ENCODE measurements around the gene POLR2E.

POLR2E gene

DNA sequence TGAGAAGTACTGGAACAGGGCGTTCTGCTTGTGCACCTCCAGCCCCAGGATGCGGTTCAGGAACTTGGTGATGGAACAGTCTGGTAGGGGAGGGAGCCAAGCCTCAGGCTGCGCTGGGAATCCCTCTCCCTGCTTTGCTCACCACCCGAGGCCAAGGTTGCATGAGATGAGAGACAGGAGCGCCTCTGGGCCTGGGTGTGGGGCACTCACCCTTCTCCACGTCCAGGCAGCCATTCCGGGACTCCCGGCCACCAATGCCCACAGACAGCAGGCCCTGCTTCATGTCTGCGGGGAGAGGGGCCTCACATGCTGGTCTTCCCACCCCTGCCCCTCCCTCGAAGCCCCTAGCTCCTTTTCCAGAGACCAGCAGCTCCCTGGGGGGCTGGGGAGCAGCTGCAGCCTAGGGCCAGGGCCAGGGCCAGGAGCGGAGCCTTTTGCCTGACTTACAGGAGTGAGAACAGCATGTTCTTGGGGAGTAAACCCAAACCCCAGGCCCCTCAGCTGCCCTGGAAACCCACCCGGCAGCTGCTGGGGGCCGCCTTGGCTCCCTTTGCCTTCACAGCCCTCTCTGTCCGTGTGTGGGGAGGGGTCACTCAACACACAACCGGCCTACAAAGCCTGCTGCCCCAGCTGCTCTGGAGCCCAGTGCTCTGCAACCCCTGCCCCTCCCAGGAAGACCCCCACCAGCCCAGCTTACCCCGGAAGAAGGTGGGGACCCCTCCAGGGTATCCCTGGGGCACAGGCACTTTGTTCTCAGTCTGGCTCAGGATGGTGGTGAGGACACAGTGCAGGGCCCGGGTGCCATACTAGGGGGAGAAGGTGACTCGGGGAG lies 15.8 kb upstream of the POLR2E start:
- no peak for DNase-seq (ENCODE audit: extremely low read depth, low read depth)
- TF ChIP-seq, protein P1, sequence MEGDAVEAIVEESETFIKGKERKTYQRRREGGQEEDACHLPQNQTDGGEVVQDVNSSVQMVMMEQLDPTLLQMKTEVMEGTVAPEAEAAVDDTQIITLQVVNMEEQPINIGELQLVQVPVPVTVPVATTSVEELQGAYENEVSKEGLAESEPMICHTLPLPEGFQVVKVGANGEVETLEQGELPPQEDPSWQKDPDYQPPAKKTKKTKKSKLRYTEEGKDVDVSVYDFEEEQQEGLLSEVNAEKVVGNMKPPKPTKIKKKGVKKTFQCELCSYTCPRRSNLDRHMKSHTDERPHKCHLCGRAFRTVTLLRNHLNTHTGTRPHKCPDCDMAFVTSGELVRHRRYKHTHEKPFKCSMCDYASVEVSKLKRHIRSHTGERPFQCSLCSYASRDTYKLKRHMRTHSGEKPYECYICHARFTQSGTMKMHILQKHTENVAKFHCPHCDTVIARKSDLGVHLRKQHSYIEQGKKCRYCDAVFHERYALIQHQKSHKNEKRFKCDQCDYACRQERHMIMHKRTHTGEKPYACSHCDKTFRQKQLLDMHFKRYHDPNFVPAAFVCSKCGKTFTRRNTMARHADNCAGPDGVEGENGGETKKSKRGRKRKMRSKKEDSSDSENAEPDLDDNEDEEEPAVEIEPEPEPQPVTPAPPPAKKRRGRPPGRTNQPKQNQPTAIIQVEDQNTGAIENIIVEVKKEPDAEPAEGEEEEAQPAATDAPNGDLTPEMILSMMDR (IDR thresholded peaks at IDR 0.05; ENCODE audit: low read depth, low read length, missing control alignments), result no peak
- no peak overlapping the region for H3K4me3 ChIP-seq (replicated peaks; ENCODE audit: low read depth, low read length)

DNA sequence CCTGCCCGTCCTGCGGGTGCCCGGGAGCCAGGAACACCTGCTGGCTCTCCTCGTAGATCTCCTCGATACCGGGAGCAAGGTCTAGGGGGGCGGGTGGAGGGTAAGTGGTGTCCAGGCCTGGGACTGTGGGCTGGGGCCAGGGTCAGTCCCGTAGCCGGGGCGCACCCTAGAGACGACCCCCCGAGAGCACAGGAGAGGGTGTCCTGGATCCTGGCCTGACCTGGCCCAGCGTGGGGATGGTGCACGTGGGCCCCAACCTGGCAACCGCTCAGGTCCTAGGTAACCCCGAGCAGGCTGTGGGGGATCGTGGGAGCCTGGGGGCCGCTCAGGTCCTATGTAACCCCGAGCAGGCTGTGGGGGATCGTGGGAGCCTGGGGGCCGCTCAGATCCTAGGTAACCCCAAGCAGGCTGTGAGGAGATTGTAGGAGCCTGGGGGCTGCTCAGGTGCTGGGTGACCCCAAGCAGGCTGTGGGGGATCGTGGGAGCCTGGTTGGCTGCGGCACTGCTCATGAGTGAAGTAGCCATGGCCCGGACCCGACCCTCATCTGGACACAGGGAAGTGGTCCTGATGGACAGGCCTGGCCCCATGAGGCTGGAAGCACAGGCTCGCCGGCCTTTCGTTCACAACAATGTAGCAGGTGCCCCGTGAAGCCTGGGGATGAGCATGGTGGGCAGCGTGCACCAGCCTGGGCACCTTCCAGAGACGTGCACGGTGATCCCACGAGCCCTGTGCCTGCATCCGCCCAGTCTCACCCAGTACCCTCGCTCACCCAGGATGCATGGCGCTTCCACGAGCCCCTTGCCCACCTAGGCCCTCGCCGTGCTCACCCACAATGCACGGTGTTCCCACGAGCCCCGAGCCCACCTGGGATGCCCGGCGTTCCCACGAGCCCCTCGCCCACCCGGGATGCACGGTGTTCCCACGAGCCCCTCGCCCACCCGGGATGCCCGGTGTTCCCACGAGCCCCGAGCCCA lies 14.8 kb upstream of the POLR2E start:
- no peak overlapping the region for H3K4me3 ChIP-seq (replicated peaks; ENCODE audit: low read depth, low read length)
- DNase-seq (ENCODE audit: extremely low read depth, low read depth), result no peak
- TF ChIP-seq, protein P1 (IDR thresholded peaks at IDR 0.05; ENCODE audit: low read depth, low read length, missing control alignments), result no peak

DNA sequence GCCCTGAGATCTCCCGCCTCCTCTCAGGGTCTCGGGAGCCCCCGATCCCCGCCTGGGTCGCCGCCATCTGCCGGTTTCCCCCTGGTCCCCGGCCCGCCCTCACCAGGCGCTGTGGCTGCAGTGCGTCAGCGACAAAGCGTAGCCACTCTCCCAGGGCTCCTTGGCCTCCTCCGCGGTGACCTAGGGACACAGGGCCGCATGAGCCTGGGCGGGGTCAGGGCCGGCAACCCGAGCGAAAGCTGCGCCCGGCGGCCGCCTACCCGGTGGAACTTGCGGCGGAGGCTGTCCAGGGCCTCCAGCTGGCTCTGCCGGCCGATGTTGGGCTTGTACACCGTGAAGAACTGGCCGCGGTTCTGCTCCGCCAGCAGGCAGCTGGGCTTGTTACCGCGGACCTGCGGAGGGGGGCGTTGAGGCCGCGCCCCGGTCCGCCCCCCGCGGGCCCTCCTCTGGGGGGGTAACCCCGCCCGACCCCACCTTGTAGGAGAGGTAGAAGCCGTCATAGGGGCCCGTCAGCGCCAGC lies 13.9 kb upstream of the POLR2E start:
- TF ChIP-seq, protein P1 (IDR thresholded peaks at IDR 0.05; ENCODE audit: low read depth, low read length, missing control alignments), result no peak
- DNase-seq (ENCODE audit: extremely low read depth, low read depth), result no peak
- H3K4me3 ChIP-seq (replicated peaks; ENCODE audit: low read depth, low read length), result no peak overlapping the region

DNA sequence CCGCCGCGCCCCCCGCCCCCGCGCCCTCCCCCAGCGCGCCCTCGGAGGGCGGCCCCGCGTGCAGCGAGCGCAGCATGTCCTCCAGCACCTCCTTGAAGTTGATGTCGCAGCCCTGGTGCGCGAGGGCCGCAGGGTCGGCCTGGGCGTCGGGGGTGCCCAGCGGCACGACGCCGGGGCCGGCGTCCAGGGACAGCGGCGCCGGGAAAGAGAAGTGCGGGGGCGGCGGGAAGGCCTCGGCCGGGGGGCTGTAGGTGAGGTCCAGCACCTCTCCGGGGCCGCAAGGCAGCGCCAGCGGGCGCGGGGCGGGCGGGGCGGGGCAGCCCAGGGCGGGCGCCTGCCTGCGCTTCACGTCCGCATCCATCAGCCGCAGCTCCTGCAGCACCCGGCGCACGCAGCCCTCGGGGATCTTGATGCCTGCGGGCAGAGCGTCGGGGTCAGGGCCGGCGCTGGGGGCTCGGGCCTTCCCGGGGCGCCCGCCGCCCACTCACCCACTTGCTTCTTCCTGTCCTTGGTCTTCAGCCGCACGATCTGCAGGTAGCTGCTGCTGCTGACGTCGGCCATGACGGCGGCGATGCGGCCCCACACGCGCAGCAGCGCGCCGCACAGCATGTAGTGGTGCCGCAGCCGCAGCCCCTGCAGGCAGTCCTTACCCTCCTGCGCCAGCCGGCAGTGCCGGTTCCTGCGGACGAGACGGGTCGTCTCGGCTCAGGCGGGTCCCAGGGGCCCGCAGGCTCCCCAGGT lies 13.3 kb upstream of the POLR2E start:
- TF ChIP-seq, protein P1 (IDR thresholded peaks at IDR 0.05; ENCODE audit: low read depth, low read length, missing control alignments), result no peak
- H3K4me3 ChIP-seq (replicated peaks; ENCODE audit: low read depth, low read length), result no peak overlapping the region
- no peak for DNase-seq (ENCODE audit: extremely low read depth, low read depth)

DNA sequence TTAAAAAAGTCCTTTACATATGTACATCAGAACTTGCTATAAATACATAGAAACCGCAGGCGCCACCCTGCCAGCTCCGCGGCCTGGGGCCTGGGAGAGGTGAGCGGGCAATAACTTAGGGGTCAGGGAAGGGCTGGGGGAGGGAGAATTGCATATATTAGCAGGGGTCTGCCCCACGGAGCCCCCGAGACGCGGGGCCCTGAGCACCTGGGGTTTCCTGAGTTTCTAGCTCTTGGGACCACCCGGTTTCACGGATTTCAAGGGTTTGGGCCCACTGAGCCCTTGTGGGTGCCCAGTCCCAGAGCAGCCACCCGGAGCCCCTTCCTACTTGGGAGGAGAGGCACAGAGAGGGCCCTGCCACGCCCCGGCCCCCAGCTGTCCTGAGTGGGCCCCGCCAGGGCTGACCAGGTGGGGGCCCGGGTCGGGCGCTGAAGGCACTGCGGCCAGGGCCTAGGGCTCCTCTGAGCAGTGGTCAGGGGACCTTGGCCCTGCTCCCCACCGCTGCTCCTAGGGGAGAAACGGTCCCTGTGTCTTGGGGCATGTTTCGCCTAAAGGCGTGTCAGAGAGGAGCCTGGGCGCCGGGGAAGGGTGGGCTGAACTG lies 12.6 kb upstream of the POLR2E start:
- DNase-seq (ENCODE audit: extremely low read depth, low read depth), result no peak
- TF ChIP-seq, protein P1 (IDR thresholded peaks at IDR 0.05; ENCODE audit: low read depth, low read length, missing control alignments), result no peak
- H3K4me3 ChIP-seq (replicated peaks; ENCODE audit: low read depth, low read length), result no peak overlapping the region
